ENCODE measurements around the gene TRH.
A peak's percentile ranks its signal among the peaks of the same experiment; 100 is the strongest.

TRH gene

DNA sequence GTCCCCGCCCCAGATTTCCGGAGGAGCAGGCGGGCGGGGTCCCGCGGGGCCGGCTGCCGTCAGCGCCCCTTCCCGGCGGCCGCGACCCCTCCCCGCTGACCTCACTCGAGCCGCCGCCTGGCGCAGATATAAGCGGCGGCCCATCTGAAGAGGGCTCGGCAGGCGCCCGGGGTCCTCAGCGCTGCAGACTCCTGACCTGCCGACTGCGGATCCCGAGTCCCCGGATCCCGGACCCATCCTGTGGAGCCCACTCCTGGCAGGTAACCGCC, at the start of gene TRH:
Gene TRH (plus strand): TSS at position 157 of the 269 bp plus-strand sequence. CDS start 1,097 bp downstream, outside the sequence.
- intact Hi-C loops (cut with DNase I), result no loop called here
- no peak for DNase-seq

DNA sequence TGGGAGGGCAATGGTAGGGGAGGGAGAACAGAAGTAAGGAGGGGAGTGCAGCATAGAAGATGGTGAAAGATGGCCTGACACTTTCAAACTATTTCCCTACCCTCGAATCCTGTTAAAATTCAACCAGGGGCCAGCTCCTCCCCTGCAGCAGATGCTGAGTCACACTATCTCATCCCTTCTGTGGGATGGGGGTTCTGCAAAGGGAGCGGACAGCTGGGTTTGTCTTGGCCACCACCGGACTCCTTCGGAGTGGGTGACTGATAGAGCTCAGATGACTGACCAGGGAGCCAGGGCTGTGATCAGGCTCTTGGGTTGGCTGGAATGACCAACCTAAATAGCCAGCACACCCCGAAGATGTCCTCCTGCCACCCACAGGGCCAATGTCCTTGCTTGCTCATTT, 47.4 kb upstream of the TRH start:
- intact Hi-C loops (cut with DNase I), result no loop called here
- no peak for DNase-seq

DNA sequence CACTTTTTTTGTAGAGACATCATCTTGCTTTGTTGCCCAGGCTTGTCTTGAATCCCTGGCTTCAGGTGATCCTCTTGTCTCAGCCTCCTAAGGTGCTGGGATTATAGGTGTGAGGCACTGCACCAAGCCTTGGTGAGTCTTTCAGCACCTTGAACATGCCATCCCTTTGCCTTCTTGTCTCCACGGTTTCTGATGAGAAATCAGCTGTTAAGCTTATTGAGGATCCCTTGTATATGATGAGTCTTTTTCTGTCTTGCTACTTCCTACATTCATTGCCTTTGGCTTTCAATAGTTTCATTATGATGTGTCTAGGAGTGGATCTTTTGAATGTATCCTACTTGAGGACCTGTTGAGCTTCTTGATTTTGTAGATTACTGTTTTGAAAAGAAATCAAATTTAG, 45.1 kb upstream of the TRH start:
- no peak for DNase-seq
- intact Hi-C loops (cut with DNase I), result no loop called here

- intact Hi-C loops (cut with DNase I), result no loop called here
- DNase-seq, result no peak
Measured at GRCh38 chr3:129933471-129933870, 41.0 kb upstream of the TRH start.

- DNase-seq, result peak in 6 of 10 donors; percentile 16 to 78 (median 40)
Measured at GRCh38 chr3:129934234-129935123, 40.0 kb upstream of the TRH start.

GRCh38 chr3:129936757-129937156, 37.8 kb upstream of the TRH start:
- intact Hi-C loops (cut with DNase I), result loop anchor here (5.0 kb wide), 2 partner anchors 284 to 444 kb away; no protein-coding TSS in a partner anchor
- DNase-seq, result peak in 4 of 10 donors; percentile 36 to 44 (median 40)

More at GRCh38 chr3:129934234-129935123, 40.0 kb upstream of the TRH start:
- intact Hi-C loops (cut with DNase I), result loop anchor here (1.0 to 5.0 kb wide), 4 partner anchors 105 to 442 kb away; no protein-coding TSS in a partner anchor

- DNase-seq, result no peak
- intact Hi-C loops (cut with DNase I), result loop anchor here (5.0 kb wide), 2 partner anchors 285 to 445 kb away; no protein-coding TSS in a partner anchor
Measured at GRCh38 chr3:129937717-129938116, 36.8 kb upstream of the TRH start.

DNA sequence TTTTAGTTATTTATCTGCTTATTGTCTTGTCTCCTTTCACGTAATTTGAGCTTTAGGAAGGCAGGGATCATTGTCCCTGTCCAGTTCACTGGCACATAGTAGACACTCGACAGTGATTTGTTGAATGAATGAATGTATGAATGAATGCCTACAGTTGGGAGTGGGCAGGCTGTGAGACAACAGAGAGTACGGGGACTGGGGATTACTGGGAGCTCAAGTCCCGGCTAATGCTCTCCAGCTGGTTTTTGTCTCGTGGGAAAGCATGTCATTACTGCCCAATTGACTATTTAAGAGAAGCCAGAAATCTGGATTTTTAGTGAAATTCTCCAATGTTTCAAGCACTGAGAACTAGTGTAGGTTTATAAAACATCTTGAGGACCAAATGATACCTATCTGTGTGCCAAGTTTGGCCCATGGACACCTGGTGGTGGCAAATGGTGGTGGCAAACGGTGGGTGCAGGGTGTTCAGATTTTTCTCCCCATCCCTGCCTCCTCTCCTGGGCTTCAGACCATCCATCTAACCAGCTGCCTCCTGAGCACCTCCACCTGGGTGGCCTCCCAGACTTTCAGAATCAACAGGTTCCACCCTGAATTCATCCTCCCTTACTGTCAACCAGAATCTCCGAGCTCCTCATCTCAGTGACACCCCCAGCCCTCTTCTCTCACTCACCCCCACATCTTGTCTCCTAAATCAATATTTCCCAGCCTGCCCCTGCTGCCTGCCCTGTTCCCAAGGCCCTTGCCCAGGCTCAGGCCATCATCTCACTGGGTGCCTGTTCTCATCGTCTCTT, 36.2 kb upstream of the TRH start:
- DNase-seq, result no peak
- intact Hi-C loops (cut with DNase I), result loop anchor here (5.0 kb wide), 2 partner anchors 286 to 446 kb away; no protein-coding TSS in a partner anchor

- no peak for DNase-seq
- intact Hi-C loops (cut with DNase I), result no loop called here
Measured at GRCh38 chr3:129940086-129940485, 34.4 kb upstream of the TRH start.

DNA sequence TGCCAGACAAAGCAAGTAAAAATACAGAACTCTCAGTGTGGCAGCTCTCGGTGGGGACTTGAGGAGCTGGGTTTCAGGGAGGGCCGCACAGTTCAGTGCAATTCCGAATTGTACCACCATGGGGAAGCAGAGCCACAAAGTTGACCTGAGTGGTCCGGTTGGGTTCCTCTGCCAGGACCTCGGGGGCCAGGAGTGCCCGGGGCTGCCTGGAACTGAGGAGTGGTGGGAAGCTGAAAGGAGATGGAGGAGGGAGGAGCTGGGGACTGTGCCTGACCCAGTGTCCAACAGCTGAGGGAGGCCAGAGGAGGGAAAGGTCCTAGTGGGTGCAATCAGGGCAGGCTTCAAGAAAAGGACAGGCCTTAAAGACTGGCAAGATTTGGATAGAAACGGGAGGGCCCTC, 32.2 kb upstream of the TRH start:
- peak; percentile 34 to 93 (median 74) for DNase-seq
- intact Hi-C loops (cut with DNase I), result loop anchor here (2.0 kb wide), 1 partner anchor 61 kb away; no protein-coding TSS in a partner anchor

- intact Hi-C loops (cut with DNase I), result loop anchor here (2.0 kb wide), 1 partner anchor 60 kb away; no protein-coding TSS in a partner anchor
- DNase-seq, result no peak
Measured at GRCh38 chr3:129943020-129943419, 31.5 kb upstream of the TRH start.

- intact Hi-C loops (cut with DNase I), result loop anchor here (2.0 kb wide), 1 partner anchor 154 kb away; no protein-coding TSS in a partner anchor
- no peak for DNase-seq
Measured at GRCh38 chr3:129944709-129945108, 29.8 kb upstream of the TRH start.

DNA sequence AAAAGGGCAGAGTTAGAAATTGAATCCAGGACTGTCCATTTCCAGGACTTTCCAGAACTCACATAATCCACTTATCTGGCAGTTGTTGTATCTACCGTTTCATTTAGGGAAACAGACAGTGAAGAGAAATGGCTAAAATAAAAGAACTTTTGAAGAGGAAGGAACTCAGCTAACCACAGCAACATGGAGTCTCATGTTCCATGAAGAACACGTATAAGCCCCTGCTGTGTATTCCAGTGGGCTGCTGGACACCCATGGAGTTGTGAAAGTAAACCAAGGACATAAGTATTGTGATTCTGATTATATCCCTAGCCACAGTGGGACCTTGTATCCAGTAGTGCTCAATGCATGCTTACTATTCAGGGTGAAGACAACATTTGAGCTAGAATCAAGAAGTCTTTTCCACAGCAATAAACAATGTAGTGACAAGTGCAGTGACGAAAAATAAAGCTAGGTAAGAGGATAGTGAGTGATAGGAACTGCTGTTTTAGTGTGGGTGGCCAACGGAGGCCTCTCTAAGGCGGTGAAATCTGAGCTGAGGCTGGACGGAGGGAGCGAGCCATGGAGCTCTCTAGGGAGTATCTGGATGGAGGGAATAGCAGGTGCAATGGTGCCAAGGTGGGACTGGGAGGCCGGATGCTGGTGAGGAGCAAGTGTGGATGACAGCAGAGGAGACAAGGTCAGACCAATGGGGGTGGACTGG, 26.8 kb upstream of the TRH start:
- no peak for DNase-seq
- intact Hi-C loops (cut with DNase I), result no loop called here

- intact Hi-C loops (cut with DNase I), result no loop called here
- no peak for DNase-seq
Measured at GRCh38 chr3:129950318-129951046, 24.0 kb upstream of the TRH start.

DNA sequence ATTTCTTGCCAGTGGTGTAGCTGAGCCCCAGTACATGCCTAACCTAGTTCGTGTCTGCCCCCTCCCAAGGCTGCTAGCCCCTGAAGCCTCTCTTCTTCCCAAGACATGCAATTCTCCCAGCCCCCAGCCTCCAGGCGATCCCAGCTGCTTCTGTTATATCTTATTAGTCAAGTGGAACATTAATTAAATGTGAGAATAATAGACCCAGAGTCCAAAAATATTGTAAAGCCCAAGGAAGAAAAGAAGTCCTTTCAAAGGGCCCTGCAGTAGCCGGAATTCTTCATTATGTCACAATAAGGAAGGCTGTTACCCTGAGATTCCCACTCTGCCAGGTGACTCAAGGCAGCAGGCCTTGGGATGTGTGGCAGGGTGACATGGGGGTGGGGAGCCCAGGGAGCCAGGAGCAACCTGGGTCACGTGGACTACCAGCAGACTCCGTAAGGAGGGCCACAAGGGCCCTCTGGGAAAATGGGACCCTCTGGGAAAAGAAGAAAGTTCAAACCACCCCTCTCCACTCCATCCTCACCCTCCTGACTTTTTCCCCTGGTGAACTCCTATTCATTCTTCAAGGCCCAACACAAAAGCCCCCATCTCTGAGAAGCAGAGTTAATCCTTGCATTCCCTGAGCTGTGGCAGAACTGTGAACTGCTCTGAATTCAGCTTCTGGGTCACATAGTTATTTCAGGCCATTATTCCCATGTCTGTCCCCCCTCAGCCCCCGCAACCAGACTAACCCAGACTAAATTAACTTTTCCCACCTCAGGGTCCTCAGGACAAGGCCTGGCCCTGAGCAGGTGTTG, 21.8 kb upstream of the TRH start:
- intact Hi-C loops (cut with DNase I), result no loop called here
- no peak for DNase-seq

DNA sequence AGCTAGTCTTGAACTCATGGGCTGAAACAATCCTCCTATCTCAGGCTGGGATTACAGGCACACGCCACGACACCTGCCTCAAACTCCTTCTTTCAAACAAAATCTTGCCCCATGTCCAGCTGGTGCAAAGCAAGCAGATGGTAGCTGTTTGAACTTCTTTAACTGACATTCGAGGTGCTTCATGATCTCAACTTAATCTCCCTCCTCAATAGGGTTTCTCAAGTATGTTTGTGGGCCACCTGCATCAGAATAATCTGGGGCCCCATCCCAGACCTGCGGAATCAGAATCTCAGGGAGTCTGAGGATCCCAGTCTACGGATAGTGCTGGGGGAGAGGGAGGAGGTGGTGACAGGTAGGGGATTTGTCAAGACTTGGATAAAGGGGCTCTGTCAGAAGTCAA, 20.9 kb upstream of the TRH start:
- no peak for DNase-seq

GRCh38 chr3:129954514-129954913, 20.0 kb upstream of the TRH start:
- intact Hi-C loops (cut with DNase I), result no loop called here
- DNase-seq, result no peak

More for the DNA sequence above, 20.9 kb upstream of the TRH start:
- intact Hi-C loops (cut with DNase I), result no loop called here

GRCh38 chr3:129956936-129957335, 17.6 kb upstream of the TRH start:
- DNase-seq, result peak in 1 of 10 donors; percentile 33
- intact Hi-C loops (cut with DNase I), result no loop called here

DNA sequence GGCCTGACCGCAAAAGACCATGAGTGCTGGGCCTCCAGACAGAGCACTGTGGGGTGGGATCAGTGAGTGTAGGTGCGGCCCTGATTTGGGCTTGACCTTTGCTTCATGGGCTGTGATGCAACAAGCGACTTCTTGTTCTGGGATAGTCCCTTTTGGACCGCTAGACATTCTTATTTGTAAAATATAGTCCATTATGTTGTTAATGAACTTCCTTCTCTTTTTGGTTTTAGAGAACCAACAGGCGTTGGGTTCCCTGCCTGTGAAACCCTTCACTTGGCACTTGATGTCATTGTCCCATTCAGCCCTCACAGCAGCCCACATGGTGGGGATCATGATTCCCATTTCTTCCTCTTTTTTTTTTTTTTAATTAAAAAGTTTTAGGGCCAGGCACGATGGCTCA, 15.8 kb upstream of the TRH start:
- intact Hi-C loops (cut with DNase I), result no loop called here
- DNase-seq, result no peak
